Putamen (tissue), 1 donor: Measurements from ENCODE around the gene VPS18.
A peak's percentile ranks its signal among the peaks of the same experiment; 100 is the strongest.

Source experiments
- DNase-seq: peaks from one replicate; pipeline ENCODE4 v3.0.0-alpha.2; 2016; ENCODE audit warnings: low spot score

Gene VPS18

DNA sequence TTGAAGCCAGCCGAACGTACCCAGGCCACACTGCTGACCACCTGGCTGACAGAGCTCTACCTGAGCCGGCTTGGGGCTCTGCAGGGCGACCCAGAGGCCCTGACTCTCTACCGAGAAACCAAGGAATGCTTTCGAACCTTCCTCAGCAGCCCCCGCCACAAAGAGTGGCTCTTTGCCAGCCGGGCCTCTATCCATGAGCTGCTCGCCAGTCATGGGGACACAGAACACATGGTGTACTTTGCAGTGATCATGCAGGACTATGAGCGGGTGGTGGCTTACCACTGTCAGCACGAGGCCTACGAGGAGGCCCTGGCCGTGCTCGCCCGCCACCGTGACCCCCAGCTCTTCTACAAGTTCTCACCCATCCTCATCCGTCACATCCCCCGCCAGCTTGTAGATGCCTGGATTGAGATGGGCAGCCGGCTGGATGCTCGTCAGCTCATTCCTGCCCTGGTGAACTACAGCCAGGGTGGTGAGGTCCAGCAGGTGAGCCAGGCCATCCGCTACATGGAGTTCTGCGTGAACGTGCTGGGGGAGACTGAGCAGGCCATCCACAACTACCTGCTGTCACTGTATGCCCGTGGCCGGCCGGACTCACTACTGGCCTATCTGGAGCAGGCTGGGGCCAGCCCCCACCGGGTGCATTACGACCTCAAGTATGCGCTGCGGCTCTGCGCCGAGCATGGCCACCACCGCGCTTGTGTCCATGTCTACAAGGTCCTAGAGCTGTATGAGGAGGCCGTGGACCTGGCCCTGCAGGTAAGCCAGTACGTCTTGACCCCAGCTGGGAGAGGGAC, 6.2 kb downstream of the VPS18 start:
- DNase-seq = no peak

DNA sequence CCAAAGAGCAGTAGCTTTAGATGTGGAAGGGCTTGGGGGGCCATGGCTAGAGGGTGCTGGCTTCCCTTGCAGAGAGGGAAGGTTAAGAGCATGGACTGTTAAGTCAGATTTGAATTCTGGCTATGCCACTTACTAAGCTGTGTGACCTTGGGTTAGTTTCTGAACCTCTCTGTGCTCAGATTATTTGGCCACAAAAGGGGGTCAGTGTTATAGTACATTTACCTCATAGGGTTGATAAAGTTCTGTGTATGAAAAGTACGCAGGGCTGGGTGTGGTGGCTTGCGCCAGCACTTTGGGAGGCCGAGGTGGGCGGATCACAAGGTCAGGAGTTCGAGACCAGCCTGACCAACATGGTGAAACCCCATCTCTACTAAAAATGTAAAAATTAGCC, 6.8 kb downstream of the VPS18 start:
- no peak for DNase-seq

DNA sequence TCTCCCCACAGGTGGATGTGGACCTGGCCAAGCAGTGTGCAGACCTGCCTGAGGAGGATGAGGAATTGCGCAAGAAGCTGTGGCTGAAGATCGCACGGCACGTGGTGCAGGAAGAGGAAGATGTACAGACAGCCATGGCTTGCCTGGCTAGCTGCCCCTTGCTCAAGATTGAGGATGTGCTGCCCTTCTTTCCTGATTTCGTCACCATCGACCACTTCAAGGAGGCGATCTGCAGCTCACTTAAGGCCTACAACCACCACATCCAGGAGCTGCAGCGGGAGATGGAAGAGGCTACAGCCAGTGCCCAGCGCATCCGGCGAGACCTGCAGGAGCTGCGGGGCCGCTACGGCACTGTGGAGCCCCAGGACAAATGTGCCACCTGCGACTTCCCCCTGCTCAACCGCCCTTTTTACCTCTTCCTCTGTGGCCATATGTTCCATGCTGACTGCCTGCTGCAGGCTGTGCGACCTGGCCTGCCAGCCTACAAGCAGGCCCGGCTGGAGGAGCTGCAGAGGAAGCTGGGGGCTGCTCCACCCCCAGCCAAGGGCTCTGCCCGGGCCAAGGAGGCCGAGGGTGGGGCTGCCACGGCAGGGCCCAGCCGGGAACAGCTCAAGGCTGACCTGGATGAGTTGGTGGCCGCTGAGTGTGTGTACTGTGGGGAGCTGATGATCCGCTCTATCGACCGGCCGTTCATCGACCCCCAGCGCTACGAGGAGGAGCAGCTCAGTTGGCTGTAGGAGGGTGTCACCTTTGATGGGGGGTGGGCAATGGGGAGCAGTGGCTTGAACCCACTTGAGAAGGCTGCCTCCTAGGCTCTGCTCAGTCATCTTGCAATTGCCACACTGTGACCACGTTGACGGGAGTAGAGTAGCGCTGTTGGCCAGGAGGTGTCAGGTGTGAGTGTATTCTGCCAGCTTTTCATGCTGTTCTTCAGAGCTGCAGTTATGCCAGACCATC, 8.6 kb downstream of the VPS18 start:
- no peak for DNase-seq

DNA sequence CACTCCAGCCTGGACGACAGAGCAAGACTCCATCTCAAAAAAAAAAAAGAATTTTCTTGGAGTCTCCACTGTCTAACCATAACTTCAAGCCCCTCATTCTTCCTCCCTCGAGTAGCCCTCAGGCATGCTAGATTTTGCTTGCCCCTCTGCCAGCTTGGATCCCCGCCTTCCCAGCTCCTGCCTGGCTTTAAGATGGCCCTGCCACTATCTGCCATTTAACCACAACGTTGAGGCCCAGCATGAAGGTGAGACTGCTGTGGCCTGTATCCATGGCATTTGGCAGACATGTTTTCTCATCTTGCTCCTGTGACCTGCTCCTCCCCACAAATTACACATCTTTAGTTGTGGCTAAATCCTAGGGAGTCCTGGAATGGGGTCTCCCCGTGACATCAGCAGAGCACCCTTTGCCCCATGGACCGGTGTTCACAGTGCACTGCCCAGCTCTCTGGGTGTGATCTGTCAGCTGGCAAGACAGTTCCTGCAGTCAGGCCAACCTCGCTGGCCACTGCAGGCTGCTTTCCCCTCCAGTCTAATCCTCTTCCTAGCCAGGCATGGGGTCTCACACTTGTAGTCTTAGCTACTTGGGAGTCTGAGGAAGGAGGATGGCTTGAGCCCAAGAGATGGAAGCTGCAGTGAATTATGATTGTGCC, 10.4 kb downstream of the VPS18 start:
- DNase-seq = no peak

DNA sequence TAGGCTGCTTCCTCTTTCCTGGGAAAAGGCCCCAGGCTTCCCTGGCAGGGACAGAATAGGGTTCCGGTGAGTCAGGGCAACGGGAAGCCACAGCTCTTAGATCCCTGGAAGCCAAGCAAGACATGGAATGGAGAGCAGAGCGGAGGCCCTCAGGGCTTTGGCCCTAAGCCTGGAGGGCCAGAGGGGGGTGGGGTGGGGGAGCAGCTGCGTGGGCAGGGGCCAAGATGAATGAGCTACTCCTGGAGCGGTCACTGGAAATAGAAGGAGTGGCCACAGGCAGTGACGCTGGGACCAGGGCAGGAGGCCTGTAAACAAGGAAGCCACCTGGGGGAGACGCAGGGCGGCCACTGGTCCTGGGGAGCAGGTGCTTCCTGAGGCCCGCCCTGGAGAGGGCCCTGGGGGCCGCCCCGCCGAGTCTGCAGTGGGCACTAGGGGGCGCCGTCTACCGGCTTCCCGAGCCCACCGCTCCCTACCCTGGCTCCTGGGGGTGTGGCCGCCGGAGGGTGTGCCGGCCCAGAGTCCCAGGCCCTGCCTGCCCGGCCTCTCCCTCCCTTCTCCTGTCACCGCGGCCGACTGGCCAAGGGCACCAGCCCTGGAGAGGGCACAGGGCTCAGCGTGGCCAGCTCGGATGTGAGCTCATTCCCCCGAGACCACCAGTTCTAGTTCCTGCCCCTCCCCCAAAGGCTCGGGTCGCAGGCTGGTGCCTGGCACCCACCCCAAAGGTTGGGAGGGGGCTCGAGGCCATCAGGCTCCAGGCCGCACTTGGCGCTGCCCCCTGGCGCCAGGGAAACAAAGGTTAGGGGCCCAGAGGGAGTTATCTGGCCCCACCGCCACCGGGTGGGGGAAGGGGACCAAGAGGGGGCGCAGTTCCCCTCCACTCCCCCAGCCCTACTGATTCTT, 12.1 kb downstream of the VPS18 start:
- DNase-seq = peak; percentile 73

DNA sequence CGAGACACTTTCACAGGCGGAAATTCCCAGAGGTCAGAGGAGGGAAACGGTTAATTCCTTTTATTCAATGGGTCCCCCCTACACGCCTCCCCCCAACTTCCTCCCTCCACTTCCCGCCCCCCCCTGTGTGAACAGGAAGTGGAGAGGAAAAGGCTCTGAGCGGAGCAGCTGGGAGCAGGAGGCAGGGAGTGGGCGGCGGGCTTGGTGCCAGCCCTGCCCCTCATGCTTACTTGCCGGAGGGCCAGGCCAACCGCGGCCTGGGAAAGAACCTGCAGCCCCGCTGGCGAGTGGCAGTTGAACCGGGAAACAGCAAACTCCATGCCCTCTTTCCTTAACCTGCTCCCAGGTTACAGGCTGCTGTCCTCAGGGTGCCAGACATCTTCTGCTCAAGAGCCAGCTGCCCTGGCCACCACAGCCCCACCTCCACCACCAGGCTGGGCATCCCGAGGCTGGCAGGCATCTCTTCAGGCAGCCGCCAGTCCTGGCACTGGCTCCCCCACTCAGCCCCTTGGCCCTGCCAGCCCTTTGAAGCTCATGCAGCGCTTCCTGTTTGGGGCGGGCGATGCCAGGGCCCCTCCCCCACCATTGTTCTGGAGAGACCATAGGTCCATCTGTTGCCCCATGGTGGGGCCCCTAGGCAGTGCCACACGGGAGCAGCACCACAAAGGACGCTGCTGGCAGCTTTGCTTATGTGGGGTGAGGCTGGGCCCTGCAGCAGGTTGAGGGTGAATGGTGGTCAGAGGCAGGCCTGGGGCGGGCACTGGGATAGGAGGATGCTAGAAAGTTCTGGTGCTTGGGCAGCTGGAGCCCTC, 12.9 kb downstream of the VPS18 start:
- no peak for DNase-seq

DNA sequence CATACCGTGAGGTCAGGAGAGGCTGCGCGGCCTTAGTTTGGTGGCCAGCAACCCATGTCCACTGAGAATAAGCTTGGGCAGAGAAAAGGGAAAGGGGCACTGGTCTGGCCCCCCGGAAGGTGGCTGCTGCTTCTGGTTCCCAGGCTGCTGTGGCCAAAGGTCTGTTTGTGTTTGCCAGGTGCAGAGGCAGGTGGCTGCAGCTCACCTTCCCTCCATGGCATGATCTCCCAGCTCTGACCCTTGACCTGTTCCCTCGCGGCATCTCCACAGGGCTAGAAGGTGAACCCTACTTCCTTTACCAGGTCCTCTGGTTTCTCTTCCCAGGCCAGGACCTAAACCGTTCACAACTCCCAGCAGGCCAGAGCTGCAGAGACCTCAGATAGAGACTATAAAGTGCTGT, 13.8 kb downstream of the VPS18 start:
- no peak for DNase-seq

DNA sequence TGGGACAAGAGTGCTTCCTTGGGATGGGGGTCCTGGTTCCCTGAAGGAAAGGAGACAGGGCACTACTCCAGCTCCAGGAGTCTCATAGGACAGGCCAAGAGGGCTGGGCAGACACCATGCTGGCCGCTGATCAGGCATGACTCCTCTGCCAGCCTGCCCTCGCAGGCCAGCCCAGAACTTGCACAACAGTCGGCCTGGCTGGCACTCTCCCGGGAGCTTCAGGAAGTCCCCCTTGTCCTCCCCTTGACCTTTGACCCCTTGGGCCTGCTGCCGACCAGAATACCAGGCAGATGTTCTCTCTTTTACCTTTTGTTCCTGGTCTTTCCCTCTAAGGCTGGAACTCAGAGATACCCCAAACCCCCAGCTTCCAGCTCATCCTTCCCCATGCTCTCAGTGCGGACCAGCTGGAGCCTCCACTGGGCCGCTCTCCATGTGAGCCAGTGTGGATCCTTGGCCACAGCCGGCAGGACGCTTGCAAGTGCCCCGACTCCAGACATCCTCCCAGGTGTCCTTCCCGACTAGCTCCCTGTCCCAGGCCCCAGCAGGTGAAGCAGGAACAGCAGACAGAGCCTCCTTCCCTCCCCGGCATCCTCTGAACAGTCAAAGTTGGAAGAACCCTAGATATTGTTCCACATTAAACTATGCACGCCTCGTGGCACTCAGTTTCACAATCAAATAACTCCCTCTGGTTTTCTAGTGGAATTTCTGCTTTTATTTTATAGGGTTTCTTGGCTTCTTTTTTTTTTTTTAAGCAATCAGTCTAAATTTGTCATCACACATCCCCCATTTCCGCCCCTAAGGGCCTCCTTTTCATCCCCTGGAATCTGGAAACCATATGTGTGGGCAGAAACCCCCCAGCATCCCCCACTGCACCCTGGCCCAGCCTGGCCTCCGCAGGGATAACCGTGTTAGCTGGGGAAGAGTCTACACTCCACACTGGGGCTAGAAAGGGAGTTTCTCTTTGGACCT, 15.7 kb downstream of the VPS18 start:
- DNase-seq = no peak

DNA sequence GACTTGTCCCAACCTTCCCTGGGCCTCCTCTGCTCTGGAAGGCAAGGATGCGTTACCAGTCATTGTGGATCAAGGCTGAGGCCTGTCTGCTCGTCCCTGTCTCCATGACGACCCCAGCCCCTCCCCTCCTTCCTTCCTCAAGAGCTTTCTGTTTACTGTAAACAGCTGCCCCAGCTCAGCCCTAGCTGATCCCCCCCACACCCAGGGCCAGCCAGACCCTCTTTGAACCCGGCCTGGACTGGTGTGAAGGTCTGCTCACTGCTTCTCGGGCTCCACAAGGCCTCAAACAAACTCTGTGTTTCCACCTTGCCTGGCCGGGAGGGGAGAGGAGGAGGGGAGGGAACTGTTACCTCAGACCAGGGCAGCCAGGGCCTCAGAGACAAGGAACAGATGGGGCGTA, 16.9 kb downstream of the VPS18 start:
- DNase-seq = no peak

DNA sequence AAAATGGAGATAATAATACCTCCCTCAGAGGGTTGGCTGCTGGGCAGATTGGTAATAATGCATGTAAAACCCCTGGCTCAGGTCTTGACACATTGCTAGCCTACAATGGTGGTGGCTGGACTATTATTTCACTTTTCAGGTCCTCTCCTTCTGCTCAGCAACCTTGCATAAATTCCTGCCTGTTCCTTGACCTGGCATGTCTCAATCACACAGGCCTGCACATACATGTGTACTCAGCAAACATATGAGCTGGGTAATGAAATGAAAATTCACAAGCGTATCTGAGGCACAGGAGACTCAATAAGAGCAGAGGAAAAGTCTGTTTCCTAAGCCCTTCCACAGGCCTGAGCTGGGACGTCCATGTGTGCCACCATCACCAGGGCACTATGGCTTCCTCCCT, 17.4 kb downstream of the VPS18 start:
- no peak for DNase-seq

DNA sequence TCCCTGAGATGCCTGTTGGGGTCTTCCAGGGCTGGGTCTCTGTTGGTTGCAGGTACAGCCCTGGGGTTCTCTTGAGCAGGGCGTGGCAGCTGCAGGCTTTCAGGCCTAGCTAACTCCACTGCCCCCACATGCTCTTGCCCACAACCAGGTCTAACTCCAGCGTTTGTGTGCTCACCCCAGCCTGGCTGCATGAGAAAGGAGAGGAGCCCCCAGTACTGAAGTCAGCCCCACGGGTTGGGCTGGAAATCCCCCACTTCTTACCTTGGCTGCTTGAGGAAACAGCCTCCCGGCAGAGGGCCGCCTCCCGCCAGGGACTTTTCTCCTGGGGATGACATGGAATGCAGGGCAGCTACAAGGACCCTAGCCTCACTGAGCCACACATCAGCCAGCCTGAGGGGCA, 18.2 kb downstream of the VPS18 start:
- no peak for DNase-seq

DNA sequence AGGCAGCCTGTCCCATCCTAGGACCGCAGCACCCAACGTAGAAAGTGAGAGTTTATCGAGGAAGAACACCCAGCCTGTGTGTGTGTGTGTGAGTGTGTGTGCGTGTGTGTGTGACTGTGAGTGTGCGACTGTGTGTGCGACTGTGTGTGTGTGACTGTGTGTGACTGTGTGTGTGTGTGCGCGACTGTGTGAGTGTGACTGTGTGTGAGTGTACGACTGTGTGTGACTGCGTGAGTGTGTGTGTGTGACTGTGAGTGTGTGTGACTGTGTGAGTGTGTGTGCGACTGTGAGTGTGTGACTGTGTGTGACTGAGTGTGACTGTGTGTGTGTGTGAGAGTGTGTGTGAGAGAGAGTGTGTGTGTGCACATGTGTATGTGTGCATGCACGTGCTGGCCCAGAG, 19.8 kb downstream of the VPS18 start:
- DNase-seq = no peak

DNA sequence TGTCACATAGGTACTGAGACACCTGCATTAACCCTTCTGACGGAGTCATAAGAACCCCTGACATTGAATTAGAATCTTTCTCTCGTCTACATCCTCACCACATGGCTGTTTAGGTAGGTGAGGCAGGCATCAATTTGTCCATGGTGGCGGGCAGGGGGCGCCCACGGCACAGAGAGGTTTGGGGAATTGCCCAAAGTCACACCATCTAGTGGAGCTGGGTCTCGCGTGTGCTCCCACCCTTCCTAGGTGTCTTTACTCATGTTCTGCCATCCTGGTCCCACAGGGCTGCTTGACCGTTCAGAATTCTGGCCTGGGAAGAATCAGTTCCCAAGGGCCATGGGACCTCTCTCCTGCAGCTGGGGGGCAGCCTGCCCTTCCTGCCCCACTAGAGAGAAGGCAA, 20.2 kb downstream of the VPS18 start:
- DNase-seq = no peak

DNA sequence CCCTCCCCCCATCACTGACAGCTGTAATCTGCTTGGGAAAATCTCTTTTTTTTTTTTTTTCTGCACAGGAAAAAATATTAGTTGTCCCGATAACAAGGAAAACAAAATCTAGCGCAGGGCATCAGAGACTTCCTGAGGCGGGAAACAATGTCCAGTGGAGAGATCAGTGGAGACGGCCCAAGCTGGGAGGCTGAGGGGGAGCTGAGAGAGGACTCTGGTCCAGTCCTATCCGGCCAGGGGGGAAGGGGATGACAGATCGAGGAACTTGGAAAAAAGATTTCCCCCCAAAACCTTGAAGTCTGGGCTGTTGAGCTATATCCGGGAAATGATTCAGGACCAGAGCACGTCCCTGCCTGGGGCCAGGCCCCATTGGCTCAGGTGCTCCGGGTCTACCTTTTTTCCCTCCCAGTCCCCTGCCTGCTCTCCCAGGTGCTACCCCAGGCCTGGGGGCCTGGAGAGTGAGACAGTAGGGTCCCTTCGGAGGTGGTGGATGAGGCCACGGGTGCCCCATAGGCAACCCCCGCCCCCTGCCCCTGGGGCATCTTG, 20.9 kb downstream of the VPS18 start:
- DNase-seq = no peak

DNA sequence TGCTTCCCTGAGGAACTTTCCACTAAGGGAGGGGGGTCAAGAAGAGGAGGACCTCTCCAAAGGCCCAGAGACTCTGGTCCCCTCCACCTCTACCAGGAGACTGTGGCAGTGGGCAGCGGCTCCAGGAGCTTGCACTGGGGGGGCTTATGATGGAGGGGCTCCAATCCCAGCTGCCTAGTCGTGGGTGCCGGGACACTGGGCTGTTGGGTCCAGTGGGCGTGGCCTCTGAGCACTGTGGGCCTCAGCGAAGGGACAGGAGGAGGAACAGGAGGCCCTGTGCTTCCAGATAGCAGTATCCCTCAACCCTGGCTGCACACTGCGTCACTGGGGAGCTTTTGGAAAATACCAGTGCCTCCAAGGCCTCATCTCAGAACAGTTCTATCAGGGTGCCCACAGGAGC, 21.4 kb downstream of the VPS18 start:
- DNase-seq = no peak

DNA sequence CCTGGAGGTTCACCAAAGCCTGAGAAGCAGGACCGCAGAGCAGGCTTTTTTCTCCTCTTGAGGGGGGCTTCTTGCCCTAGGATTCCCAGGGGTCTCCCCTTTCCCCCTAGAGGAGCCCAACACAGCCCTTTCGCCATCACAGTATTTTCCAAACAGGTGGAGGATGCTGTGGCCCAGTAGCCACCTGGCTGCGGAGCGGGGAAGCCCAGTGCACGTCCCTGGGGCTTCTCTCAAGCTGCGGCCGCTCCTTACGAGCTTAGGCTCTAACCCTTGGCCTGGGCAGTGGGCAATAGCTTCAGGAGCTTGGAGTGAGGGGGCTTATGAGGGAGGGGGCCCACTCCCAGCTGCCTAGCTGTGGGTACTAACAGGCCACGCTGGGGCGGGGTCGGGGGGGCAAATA, 23.3 kb downstream of the VPS18 start:
- DNase-seq = no peak

DNA sequence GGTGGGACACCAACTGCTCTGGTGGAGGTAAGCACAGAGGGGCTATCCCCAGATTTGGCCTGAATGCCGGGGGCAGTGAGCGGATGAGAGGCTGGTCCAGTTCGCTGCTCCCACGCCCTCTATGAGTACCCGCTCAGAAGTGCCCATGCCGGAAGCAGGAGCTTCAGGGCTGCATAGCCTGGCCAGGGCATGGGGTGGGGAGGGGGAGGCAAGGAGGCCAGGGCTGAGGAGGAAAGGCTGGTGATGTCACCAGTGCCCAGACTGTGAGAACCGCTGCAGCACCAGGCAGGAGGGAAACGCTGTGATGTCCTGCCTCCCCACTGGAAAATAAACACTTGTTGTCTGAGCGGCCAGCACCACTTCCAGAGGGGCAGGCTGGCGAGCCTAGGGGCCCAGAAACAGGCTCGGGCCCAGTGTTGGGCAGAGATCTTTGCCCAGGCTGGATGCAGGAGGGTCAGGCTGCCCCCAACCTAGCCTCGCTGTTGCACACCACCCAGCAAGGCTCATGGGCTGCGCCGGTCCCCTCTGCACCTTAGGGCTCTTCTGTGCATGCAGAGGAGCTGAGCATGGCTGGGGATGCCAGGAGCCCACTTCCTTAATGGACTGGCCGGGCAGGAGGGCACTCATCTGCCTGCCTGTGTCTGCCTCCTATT, 24.0 kb downstream of the VPS18 start:
- no peak for DNase-seq

DNA sequence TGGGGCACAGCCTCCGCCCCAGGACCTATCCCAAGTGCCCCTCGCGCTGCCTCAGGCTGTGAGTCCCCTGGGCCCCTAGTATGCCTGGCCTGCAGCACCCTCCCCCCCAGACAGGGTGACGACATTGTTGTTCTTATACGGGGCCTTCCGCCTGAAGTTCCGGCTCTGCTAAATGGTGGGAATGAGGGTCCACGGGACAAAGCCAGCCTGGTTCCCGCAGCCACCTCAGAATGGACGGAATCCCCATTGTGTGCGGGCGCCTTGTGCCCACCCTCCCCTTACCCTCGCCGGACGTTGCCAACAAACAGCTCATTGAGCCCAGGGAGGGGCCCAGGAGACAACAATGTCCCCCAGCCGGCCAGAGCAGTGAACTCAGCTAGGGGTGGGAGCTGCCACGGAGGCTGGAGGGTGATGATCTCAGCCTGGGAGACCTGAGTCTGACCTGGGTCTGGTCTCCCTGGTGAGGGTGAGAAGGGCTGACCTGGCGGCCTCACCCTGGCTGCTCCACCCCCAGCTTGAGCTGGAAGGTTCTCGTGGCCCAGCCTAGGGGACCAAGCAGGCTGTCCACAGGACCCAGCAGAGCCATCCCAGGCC, 24.6 kb downstream of the VPS18 start:
- no peak for DNase-seq
